ENCODE data around the gene PDAP1. TPM values are rescaled to one million over a fixed set of nuclear protein-coding genes. Genes with fewer than 3 reads are reported as not detected.
A peak's percentile ranks its signal among the peaks of the same experiment; 100 is the strongest.

The PDAP1 gene
- total and polyA plus RNA-seq, 2 of the 13 experiments (the other 11 are each of a cell fraction or from before 2014, with no cell fraction given) = 13.0 to 100 TPM

- no TSS peak for BruUV-seq (replicated peaks)
- no peak for TF ChIP-seq ZNF713 (CRISPR knock-in tag; IDR thresholded peaks at IDR 0.05)
- TF ChIP-seq CREB1 (IDR thresholded peaks at IDR 0.05) = no peak
- no peak for TF ChIP-seq CREB1 (CRISPR knock-in tag; IDR thresholded peaks at IDR 0.05)
- peak; percentile 47 for TF ChIP-seq RBFOX2 (IDR thresholded peaks at IDR 0.05; ENCODE audit: low read depth, low read length)
- no peak for TF ChIP-seq POLR2G (IDR thresholded peaks at IDR 0.05; ENCODE audit: low read depth, low read length)
- no peak for TF ChIP-seq ARNTL (CRISPR knock-in tag; IDR thresholded peaks at IDR 0.05)
- TF ChIP-seq ZFP36L1 (CRISPR knock-in tag; IDR thresholded peaks at IDR 0.05) = no peak
- no peak for TF ChIP-seq ZSCAN25 (CRISPR knock-in tag; IDR thresholded peaks at IDR 0.05)
- Histone ChIP-seq H4K20me1 (ENCODE audit: insufficient read depth, low read length) (no peaks in the 10 kb centered on the region), H3K4me1 (ENCODE audit: insufficient read depth, low read length) (no peaks in the 10 kb centered on the region), H3K4me2 (ENCODE audit: low read depth, low read length) (no peak overlapping the region), H2AFZ (ENCODE audit: low read length) (no peak overlapping the region), H3K27ac (ENCODE audit: extremely low read length, insufficient read depth, low read length) (no peak overlapping the region), H3K27me3 (ENCODE audit: control insufficient read depth in 1 of 2, insufficient read depth in 2 of 2, low read length in 2 of 2) (no peaks in the 10 kb centered on the region), H3K4me3 (replicated peaks in 1 of 3; ENCODE audit: insufficient read depth in 1 of 3, low read depth in 2 of 3, low read length in 3 of 3) (no peak overlapping the region), H3K36me3 (replicated peaks in 1 of 2; ENCODE audit: control insufficient read depth in 1 of 2, insufficient read depth in 2 of 2, low read length in 2 of 2) (peaks cover 33 to 83% of the 10 kb centered on the region in 2 experiments; a peak in 4 of 5 replicates), H3K9me3 (ENCODE audit: low read length) (no peaks in the 10 kb centered on the region), H3K79me2 (ENCODE audit: insufficient read depth, low read length) (no peaks in the 10 kb centered on the region), H3K9ac (ENCODE audit: insufficient read depth, low read depth, low read length) (no peak overlapping the region)
- ATAC-seq (no peak), DNase-seq (ENCODE audit: low spot score) (no peak), FAIRE-seq (no peak)
- in situ Hi-C loops (cut with HindIII; ENCODE audit: extremely low pct_ligation_motif_present, low pct_unique_long_range_greater_than_20kb) (no loop called here), intact Hi-C loops (cut with micrococcal nuclease; ENCODE audit: unreplicated experiment) (no loop called here)
- WGBS (ENCODE audit: low lambda C conversion rate) = 98% methylated on average over 20 of the region's 21 CpGs
- ChIA-PET CTCF (ENCODE audit: low intra/inter-chr PET ratio, low total read pairs) (interaction anchor here (0.6 kb wide), 1 partner anchor 17 kb away, joined by 4 read pairs; no protein-coding TSS in a partner anchor), POLR2A (interaction anchor here (1.9 kb wide), 1 partner anchor 12 kb away, joined by 7 read pairs; the partner anchor contains the start of genes BUD31 and PDAP1)
Observed at GRCh38 chr7:99396418-99397296, 11.7 kb downstream of the PDAP1 start.
